SU-DHL-6 (cell line): ENCODE data around the gene MAGOH.

Experiments
- EZH2phosphoT487 ChIP-seq: fragments of 200-600 bp; sonication (generic), shearing (Covaris generic); conservative IDR thresholded peaks from 2 replicates; pipeline ENCODE4 v1.6.1; 2018; ENCODE audit warnings: mild to moderate bottlenecking, antibody characterized with exemption, low read length, moderate library complexity, mixed read lengths
- TF ChIP-seq, protein P1 (sequence below): fragments of 200-600 bp; sonication (generic); IDR thresholded peaks from one replicate; pipeline ENCODE4 v1.5.1; 2017; ENCODE audit warnings: antibody characterized with exemption, mild to moderate bottlenecking, low read length, moderate library complexity; ENCODE audit not compliant: insufficient read depth, poor library complexity, severe bottlenecking

- TF ChIP-seq, protein P1, sequence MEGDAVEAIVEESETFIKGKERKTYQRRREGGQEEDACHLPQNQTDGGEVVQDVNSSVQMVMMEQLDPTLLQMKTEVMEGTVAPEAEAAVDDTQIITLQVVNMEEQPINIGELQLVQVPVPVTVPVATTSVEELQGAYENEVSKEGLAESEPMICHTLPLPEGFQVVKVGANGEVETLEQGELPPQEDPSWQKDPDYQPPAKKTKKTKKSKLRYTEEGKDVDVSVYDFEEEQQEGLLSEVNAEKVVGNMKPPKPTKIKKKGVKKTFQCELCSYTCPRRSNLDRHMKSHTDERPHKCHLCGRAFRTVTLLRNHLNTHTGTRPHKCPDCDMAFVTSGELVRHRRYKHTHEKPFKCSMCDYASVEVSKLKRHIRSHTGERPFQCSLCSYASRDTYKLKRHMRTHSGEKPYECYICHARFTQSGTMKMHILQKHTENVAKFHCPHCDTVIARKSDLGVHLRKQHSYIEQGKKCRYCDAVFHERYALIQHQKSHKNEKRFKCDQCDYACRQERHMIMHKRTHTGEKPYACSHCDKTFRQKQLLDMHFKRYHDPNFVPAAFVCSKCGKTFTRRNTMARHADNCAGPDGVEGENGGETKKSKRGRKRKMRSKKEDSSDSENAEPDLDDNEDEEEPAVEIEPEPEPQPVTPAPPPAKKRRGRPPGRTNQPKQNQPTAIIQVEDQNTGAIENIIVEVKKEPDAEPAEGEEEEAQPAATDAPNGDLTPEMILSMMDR, result no peak
- no peak for TF ChIP-seq EZH2phosphoT487
Measured at GRCh38 chr1:53189061-53189460, 49.3 kb downstream of the MAGOH start.
